T-helper 2 cell treated with Interferon-gamma antibody and Interleukin-4, amounts not matched to agents 5 μg/mL and 100 μg/mL, for 36 hours (primary cell): ENCODE results near the gene PDIA4.

Experiments
- DNase-seq: peaks from one replicate; pipeline ENCODE4 v3.0.0; 2021; ENCODE audit warnings: low spot score
- H3K27ac Mint-ChIP-seq: one replicate; pipeline ENCODE4 v1.8.0; 2021; ENCODE audit warnings: mild to moderate bottlenecking, mixed read lengths
- H3K27me3 Mint-ChIP-seq: one replicate; pipeline ENCODE4 v1.8.0; 2021; ENCODE audit warnings: low read depth, mixed read lengths
- H3K36me3 Mint-ChIP-seq: one replicate; pipeline ENCODE4 v1.8.0; 2021; ENCODE audit warnings: low read depth, mixed read lengths
- H3K4me1 Mint-ChIP-seq: one replicate; pipeline ENCODE4 v1.8.0; 2021; ENCODE audit warnings: low read depth, mixed read lengths
- H3K4me3 Mint-ChIP-seq: one replicate; pipeline ENCODE4 v1.8.0; 2022; ENCODE audit warnings: mild to moderate bottlenecking, moderate library complexity, mixed read lengths
- H3K9me3 Mint-ChIP-seq: one replicate; pipeline ENCODE4 v1.8.0; 2021; ENCODE audit warnings: mixed read lengths

Gene PDIA4

DNA sequence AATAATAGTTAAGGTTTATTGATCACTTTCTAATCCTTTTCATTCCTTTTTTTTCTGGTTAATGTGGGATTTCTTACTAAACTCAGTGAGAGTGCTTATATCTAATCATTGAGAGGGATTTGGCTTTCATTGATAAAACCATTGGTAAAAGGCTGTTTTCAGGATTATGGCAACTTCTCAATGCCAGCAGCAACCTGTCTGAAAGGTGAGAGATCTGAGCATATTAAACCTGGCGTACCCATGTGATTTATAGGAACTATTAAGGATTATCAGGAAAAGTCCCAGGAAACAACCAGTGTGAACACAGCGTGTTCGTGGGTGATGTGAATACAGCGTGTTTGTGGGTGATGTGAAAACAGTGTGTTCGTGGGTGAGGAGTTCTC, 65.9 kb downstream of the PDIA4 start:
- no peaks in the 10 kb centered on the region for H3K9me3 Mint-ChIP-seq
- peak overlapping the region; percentile 92 for H3K4me3 Mint-ChIP-seq
- peaks cover 2% of the 10 kb centered on the region for H3K27me3 Mint-ChIP-seq
- peaks cover 27% of the 10 kb centered on the region for H3K4me1 Mint-ChIP-seq
- H3K36me3 Mint-ChIP-seq, result no peaks in the 10 kb centered on the region
- DNase-seq, result no peak
- peak overlapping the region; percentile 89 for H3K27ac Mint-ChIP-seq

DNA sequence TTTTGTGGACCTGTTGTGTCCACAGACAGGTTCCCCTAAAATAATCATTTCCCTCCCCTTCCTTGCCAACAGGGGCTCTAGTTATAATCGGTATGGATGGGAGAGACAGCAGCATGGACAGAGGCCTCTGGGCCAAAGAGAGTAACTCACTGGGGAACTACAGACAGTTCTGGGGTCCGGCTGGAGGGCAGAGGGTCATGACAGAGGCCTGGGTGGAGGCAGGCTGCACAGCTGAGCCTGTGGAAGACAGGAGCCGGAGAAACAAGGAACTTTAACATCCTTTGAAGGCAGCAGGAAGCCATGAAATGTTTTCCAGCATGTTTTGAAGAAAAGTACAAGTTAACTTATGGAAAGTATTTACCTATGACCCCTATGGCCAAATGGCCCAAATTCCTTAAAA, 68.6 kb downstream of the PDIA4 start:
- no peaks in the 10 kb centered on the region for H3K9me3 Mint-ChIP-seq
- no peaks in the 10 kb centered on the region for H3K36me3 Mint-ChIP-seq
- no peak overlapping the region for H3K27ac Mint-ChIP-seq
- DNase-seq, result no peak
- H3K4me1 Mint-ChIP-seq, result peaks cover 20% of the 10 kb centered on the region
- peaks cover 2% of the 10 kb centered on the region for H3K27me3 Mint-ChIP-seq
- H3K4me3 Mint-ChIP-seq, result no peak overlapping the region

DNA sequence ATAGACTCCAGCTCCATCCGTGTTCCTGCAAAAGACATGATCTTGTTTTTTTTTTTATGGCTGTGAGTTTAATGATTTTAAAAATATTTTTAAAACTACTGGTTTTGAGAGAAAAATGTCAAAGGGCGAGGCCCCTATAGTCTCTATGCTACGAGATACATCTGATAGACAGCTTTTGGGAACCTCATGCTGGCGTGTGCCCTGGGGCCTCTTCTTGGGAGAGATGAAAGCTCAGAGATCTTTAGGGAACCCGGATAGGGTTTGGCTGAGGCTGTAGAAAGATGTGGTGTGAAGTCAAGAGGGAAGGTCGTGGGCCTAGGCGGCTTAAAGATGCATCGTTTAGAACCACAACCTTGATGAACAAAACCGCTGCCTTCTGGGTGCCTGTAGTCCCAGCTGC, 70.2 kb downstream of the PDIA4 start:
- H3K27me3 Mint-ChIP-seq, result peaks cover 2% of the 10 kb centered on the region
- no peaks in the 10 kb centered on the region for H3K36me3 Mint-ChIP-seq
- no peak overlapping the region for H3K4me3 Mint-ChIP-seq
- H3K27ac Mint-ChIP-seq, result no peak overlapping the region
- H3K4me1 Mint-ChIP-seq, result peaks cover 8% of the 10 kb centered on the region
- no peaks in the 10 kb centered on the region for H3K9me3 Mint-ChIP-seq
- no peak for DNase-seq

DNA sequence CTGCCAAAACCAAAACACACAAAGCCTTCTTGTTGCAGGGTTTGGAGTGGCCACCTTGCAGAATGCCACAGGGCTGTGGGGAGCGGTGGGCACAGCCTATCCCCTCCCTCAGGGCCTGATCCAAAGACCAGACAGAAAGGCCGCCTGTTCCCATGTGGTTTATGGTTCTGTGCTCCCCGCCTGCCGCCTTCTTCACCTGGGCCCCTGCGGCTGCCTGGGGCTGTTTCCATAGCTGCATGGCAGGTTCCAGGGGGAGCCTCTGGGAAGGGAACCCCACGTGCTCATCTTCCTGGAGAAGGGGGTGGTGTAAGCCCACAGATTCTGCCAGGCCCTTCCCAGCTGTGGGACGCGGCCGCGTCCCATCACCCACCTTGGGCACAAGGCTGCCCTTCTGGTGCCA, 73.5 kb downstream of the PDIA4 start:
- Mint-ChIP-seq H3K4me1 (no peaks in the 10 kb centered on the region), H3K36me3 (no peaks in the 10 kb centered on the region), H3K27ac (no peak overlapping the region), H3K9me3 (no peaks in the 10 kb centered on the region), H3K4me3 (no peak overlapping the region), H3K27me3 (no peaks in the 10 kb centered on the region)
- no peak for DNase-seq

DNA sequence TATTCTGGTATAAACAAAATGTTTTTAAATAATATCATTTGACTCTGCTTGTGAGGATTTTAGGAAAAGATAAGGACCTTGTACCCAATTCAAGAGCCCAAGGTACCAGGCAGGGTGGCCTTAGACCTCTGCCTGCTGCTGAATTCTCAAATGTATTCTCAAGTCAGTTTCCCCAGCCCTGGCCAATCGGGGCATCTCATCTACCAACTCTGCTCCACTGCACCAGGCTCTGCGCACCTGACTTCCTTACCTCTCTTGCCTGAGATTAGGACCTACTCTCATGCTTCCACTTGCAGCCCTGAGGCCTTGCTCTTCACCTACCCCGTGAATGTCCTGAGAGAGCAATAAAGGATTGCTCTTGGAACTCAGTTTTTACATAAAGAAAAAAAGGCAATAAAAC, 74.6 kb downstream of the PDIA4 start:
- no peaks in the 10 kb centered on the region for H3K27me3 Mint-ChIP-seq
- no peak for DNase-seq
- no peaks in the 10 kb centered on the region for H3K9me3 Mint-ChIP-seq
- no peaks in the 10 kb centered on the region for H3K4me1 Mint-ChIP-seq
- no peak overlapping the region for H3K4me3 Mint-ChIP-seq
- H3K36me3 Mint-ChIP-seq, result no peaks in the 10 kb centered on the region
- no peak overlapping the region for H3K27ac Mint-ChIP-seq
